Thyroid gland (tissue), 4 donors: ENCODE measurements around the gene PTPRN2. TPM values are rescaled to one million over a fixed set of nuclear protein-coding genes. Genes with fewer than 3 reads are reported as not detected.

ENCODE experiments used
- DNase-seq, 2 donors: peaks; one replicate each; pipeline ENCODE4 v3.0.0-alpha.2; 2019
- H3K27ac ChIP-seq, 3 donors: fragments of 200-600 bp; sonication (generic); 1 replicate in 2 of 3; 2 replicates in 1 of 3; pipeline ENCODE4 v1.5.1; 2016 to 2019; ENCODE audit warnings: mild to moderate bottlenecking in 1 of 3, moderate library complexity in 1 of 3
- H3K27me3 ChIP-seq: fragments of 200-600 bp; sonication (generic); one replicate; pipeline ENCODE4 v1.5.1; 2019
- H3K36me3 ChIP-seq, 2 donors: fragments of 200-600 bp; sonication (generic); one replicate each; pipeline ENCODE4 v1.5.1; 2016 to 2019
- H3K4me1 ChIP-seq, 2 donors: fragments of 200-600 bp; sonication (generic); one replicate each; pipeline ENCODE4 v1.5.1; 2017 to 2019
- H3K4me3 ChIP-seq, 3 donors: fragments of 200-600 bp; sonication (generic); replicated peaks in 1 of 3; 1 replicate in 2 of 3; 2 replicates in 1 of 3; pipeline ENCODE4 v1.5.1; 2016; ENCODE audit warnings: mild to moderate bottlenecking in 1 of 3
- H3K9me3 ChIP-seq: fragments of 200-600 bp; sonication (generic); one replicate; pipeline ENCODE4 v1.5.1; 2017
- POLR2A ChIP-seq, 2 donors: fragments of 450-650 bp; IDR thresholded peaks; one replicate each; pipeline ENCODE4 v1.6.1; 2017; ENCODE audit warnings: antibody characterized with exemption in 2 of 2, mild to moderate bottlenecking in 2 of 2, moderate library complexity in 1 of 2
- WGBS, 2 donors: methylation state at CpG; one replicate each; pipeline ENCODE4 v1.1.5; 2017; 5-methylcytosine and 5-hydroxymethylcytosine counted together
- intact Hi-C: fragments of 100-400 bp; cut with DNase I; formaldehyde crosslinking; loops from one replicate; pipeline ENCODE4 v1.15.1; 2023
- total RNA-seq, 4 donors: library from RNA; depleted of rRNA; stranded (reverse); fragments of >200 nt; gene quantifications; one replicate each; pipeline ENCODE4 v1.2.3, GENCODE V29; 2016
- TF ChIP-seq, protein P1 (sequence below), 6 experiments: fragments of 200-600 bp in 3 of 6; fragments of 450-650 bp in 3 of 6; sonication (generic) in 3 of 6; IDR thresholded peaks; one replicate each; pipeline ENCODE4 v1.5.1; 2016 to 2019; ENCODE audit warnings: antibody characterized with exemption in 6 of 6, mild to moderate bottlenecking in 2 of 6, inconsistent platforms in 1 of 6, moderate library complexity in 1 of 6

PTPRN2 gene
- total RNA-seq, 4 donors from 2014 or later = 4.2 to 9.9 (median 7.7) TPM

DNA sequence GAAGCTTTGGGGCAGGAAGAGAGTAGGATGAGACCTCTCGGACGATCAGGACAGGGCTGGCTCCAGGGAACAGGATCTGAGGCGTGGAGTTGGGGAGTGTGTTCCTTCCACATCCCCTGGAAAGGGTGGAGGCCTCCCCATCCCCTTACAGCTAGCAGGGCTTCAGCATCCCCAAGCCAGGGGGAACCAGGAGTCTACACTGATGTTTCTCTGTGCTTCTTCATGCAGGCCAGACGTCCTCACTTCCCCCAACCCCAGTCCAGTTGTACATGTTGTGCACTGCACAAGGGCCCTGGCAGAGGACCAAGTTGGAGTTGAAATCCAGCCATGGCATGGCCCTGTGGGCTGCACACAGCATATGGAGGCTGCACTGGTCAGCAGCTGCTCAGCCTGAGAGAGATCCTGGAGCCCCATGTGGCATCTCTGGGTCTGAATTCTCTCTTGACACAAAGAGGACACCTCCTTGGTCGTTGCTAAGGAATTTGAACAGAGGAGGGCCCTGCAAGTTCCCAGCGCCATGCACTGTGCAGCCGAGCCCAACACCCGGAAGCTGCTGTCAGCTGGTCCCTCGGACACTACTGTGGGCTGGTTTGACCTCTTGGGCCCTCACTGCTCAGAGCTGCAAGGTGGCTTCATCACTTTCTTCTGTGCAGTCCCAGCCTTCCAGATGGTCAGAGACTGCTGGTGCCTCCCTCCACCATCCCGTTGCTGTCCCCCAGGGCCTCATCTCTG is 1069.7 kb downstream of the PTPRN2 start:
- Histone ChIP-seq H3K4me1 (no peaks in the 10 kb centered on the region), H3K27ac (no peak overlapping the region), H3K9me3 (no peaks in the 10 kb centered on the region), H3K4me3 (no peak overlapping the region), H3K36me3 (no peaks in the 10 kb centered on the region), H3K27me3 (no peaks in the 10 kb centered on the region)
- WGBS, 2 donors = 76 to 86% methylated on average over 7 to 10 of the region's 10 CpGs
- DNase-seq = no peak
- no peak for TF ChIP-seq POLR2A (IDR thresholded peaks at IDR 0.05)
- TF ChIP-seq, protein P1, sequence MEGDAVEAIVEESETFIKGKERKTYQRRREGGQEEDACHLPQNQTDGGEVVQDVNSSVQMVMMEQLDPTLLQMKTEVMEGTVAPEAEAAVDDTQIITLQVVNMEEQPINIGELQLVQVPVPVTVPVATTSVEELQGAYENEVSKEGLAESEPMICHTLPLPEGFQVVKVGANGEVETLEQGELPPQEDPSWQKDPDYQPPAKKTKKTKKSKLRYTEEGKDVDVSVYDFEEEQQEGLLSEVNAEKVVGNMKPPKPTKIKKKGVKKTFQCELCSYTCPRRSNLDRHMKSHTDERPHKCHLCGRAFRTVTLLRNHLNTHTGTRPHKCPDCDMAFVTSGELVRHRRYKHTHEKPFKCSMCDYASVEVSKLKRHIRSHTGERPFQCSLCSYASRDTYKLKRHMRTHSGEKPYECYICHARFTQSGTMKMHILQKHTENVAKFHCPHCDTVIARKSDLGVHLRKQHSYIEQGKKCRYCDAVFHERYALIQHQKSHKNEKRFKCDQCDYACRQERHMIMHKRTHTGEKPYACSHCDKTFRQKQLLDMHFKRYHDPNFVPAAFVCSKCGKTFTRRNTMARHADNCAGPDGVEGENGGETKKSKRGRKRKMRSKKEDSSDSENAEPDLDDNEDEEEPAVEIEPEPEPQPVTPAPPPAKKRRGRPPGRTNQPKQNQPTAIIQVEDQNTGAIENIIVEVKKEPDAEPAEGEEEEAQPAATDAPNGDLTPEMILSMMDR (IDR thresholded peaks at IDR 0.05) = no peak
- intact Hi-C loops = no loop called here

DNA sequence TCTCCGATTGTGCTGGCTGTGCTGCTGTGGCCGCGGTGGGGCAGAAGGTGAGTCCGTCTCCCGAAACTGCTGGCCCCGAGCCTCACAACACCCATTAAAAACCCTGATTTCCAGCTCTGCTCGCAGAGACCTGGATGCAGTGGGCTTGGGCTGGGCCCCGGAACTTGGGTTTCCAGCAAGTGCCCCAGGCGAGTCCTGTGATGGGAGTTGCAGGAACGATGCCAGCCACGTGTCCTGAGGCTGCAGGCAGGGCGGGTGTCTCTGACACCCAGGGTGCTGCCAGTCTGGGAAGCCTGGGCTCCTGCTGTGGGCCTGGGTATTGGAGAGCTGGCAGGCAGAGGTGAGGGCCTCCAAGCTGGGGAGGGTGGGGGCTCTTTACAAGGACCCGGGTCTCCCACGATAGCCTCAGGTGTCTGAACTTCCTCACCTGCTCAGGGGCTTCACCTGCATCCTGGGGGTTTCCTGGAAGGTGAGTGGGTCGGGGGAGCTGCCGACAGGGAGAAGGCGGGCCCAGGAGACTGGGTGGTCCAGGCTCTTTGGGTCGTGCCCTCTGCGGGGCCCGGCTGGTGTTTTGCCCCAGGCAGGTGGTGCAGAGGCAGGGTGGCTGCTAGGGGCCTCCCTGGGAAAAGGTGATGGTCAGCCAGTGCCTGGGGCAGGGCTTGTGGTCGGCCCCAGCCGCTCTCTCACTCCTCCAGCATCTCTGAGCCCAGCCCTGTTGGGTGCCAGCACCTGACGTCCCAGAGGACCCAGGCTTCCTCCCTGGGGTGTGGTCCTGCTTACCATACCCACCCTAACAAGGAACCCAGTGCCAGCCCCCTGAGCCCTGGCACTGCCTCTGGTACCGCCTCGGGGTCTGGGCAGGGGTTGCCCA is 1070.5 kb downstream of the PTPRN2 start:
- no peak for TF ChIP-seq POLR2A (IDR thresholded peaks at IDR 0.05)
- TF ChIP-seq, protein P1 (IDR thresholded peaks at IDR 0.05) = no peak
- Histone ChIP-seq H3K36me3 (no peaks in the 10 kb centered on the region), H3K9me3 (no peaks in the 10 kb centered on the region), H3K4me1 (no peaks in the 10 kb centered on the region), H3K27me3 (no peaks in the 10 kb centered on the region), H3K27ac (no peak overlapping the region), H3K4me3 (no peak overlapping the region)
- 88% methylated on average over 17 to 20 of the region's 25 CpGs for WGBS, 2 donors
- DNase-seq = no peak
- intact Hi-C loops = no loop called here

DNA sequence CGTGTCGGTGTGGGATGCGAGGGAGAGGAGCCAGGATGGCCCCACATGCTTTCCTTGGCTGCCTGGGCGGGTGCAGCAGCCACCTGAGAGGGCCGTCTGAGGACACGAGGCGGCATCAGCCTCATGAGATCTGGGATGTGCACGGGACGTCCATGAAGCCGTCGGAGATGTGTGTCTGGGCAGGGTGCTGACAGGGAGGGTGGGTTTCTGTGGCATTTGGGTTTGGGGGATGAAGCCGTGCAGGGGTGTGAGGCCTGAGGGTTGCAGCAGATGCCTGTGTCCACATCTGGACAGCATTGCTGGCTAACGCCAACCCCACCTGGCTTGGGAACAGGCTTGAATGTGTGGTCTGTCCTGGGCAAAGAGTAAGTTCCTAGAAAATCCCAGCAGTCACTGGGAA is 1071.3 kb downstream of the PTPRN2 start:
- DNase-seq = no peak
- TF ChIP-seq, protein P1 (IDR thresholded peaks at IDR 0.05) = no peak
- TF ChIP-seq POLR2A (IDR thresholded peaks at IDR 0.05) = no peak
- H3K27me3 ChIP-seq = no peaks in the 10 kb centered on the region
- H3K36me3 ChIP-seq = no peaks in the 10 kb centered on the region
- no peak overlapping the region for H3K4me3 ChIP-seq
- 85 to 88% methylated on average over 12 of the region's 13 CpGs for WGBS, 2 donors
- no peaks in the 10 kb centered on the region for H3K9me3 ChIP-seq
- intact Hi-C loops = no loop called here
- H3K27ac ChIP-seq = no peak overlapping the region
- no peaks in the 10 kb centered on the region for H3K4me1 ChIP-seq

DNA sequence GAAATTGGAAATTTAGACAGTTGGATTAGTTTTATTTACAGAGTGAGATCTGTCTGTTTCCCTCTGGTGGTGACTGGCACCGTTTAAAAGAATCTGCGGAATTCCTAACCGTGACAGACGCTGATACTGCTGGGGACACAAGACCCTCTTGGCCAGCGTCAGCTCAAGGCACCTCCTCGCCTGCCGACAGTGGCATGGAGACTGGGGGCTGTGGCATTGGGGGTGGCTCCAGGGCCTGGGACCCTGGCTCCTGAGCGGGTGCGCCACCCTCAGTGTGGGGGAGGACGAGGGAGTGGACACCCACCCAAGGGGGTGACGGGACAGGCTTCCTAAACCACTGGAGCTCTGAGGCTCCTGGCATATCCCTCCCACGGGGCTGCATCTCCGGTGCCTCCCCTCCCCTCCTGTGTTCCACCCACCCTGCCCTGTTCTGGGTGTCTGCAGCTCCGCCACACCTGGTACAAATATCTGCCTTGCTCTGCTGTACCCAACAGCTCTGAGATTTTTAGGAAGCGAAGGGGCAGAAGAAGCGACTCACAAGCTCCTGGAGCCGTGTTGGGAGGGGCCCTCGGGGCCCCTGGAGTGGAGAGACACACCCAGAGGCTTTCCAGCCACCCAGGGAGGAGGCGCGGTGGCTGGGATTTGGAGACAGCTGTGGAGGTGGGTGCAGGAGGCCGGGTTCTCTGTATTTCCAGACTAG is 1072.1 kb downstream of the PTPRN2 start:
- Histone ChIP-seq H3K27me3 (no peaks in the 10 kb centered on the region), H3K27ac (no peak overlapping the region), H3K36me3 (no peaks in the 10 kb centered on the region), H3K4me1 (no peaks in the 10 kb centered on the region), H3K9me3 (no peaks in the 10 kb centered on the region), H3K4me3 (no peak overlapping the region)
- WGBS, 2 donors = 56 to 65% methylated on average over 20 to 21 of the region's 21 CpGs
- TF ChIP-seq, protein P1 (IDR thresholded peaks at IDR 0.05) = no peak
- TF ChIP-seq POLR2A (IDR thresholded peaks at IDR 0.05) = no peak
- no peak for DNase-seq
- intact Hi-C loops = no loop called here
